BE2C (cell line): Measurements from ENCODE around the gene GET4.

ENCODE experiments used
- DNase-seq: peaks from one replicate; pipeline ENCODE4 v3.0.0-alpha.2; 2020
- H3K27me3 ChIP-seq: fragments of 250-450 bp; sonication (Bioruptor Pico); 2 replicates; pipeline ENCODE4 v1.5.1; 2020; ENCODE audit warnings: mild to moderate bottlenecking
- H3K36me3 ChIP-seq: fragments of 250-450 bp; sonication (Bioruptor Pico); 2 replicates; pipeline ENCODE4 v1.5.1; 2020; ENCODE audit warnings: mild to moderate bottlenecking
- H3K4me1 ChIP-seq: fragments of 250-450 bp; sonication (Bioruptor Pico); 2 replicates; pipeline ENCODE4 v1.5.1; 2020
- H3K4me3 ChIP-seq: 2 replicates; pipeline ENCODE4 v1.5.1; 2011; ENCODE audit warnings: low read depth, low read length
- H3K9me3 ChIP-seq: fragments of 250-450 bp; sonication (Bioruptor Pico); 2 replicates; pipeline ENCODE4 v1.5.1; 2020
- CTCF ChIP-seq: IDR thresholded peaks from 2 replicates; pipeline ENCODE4 v1.5.1; 2012; ENCODE audit warnings: mild to moderate bottlenecking, low read depth, low read length

The GET4 gene

GRCh38 chr7:889391-889790 lies 13.0 kb downstream of the GET4 start:
- no peak for DNase-seq
- Histone ChIP-seq H3K4me3 (no peak overlapping the region), H3K36me3 (peaks cover 66% of the 10 kb centered on the region), H3K27me3 (no peaks in the 10 kb centered on the region), H3K4me1 (no peaks in the 10 kb centered on the region), H3K9me3 (no peaks in the 10 kb centered on the region)
- no peak for TF ChIP-seq CTCF

GRCh38 chr7:890868-891267 lies 14.5 kb downstream of the GET4 start:
- Histone ChIP-seq H3K36me3 (peaks cover 81% of the 10 kb centered on the region), H3K27me3 (no peaks in the 10 kb centered on the region), H3K4me3 (no peak overlapping the region), H3K4me1 (no peaks in the 10 kb centered on the region), H3K9me3 (no peaks in the 10 kb centered on the region)
- no peak for DNase-seq
- no peak for TF ChIP-seq CTCF

GRCh38 chr7:891291-891690 lies 14.9 kb downstream of the GET4 start:
- Histone ChIP-seq H3K36me3 (peaks cover 82% of the 10 kb centered on the region), H3K4me1 (no peaks in the 10 kb centered on the region), H3K9me3 (no peaks in the 10 kb centered on the region), H3K4me3 (no peak overlapping the region), H3K27me3 (no peaks in the 10 kb centered on the region)
- no peak for DNase-seq
- TF ChIP-seq CTCF = no peak

GRCh38 chr7:891805-892204 lies 15.5 kb downstream of the GET4 start:
- no peaks in the 10 kb centered on the region for H3K27me3 ChIP-seq
- no peaks in the 10 kb centered on the region for H3K9me3 ChIP-seq
- no peak for TF ChIP-seq CTCF
- H3K36me3 ChIP-seq = peaks cover 82% of the 10 kb centered on the region
- H3K4me3 ChIP-seq = no peak overlapping the region
- DNase-seq = no peak
- H3K4me1 ChIP-seq = no peaks in the 10 kb centered on the region

GRCh38 chr7:892648-893593 lies 16.6 kb downstream of the GET4 start:
- Histone ChIP-seq H3K4me1 (peaks cover 3% of the 10 kb centered on the region), H3K27me3 (no peaks in the 10 kb centered on the region), H3K4me3 (no peak overlapping the region), H3K36me3 (peaks cover 76% of the 10 kb centered on the region), H3K9me3 (no peaks in the 10 kb centered on the region)
- TF ChIP-seq CTCF = no peak
- DNase-seq = no peak

GRCh38 chr7:893686-894085 lies 17.3 kb downstream of the GET4 start:
- Histone ChIP-seq H3K9me3 (no peaks in the 10 kb centered on the region), H3K4me1 (peaks cover 5% of the 10 kb centered on the region), H3K36me3 (peaks cover 74% of the 10 kb centered on the region), H3K27me3 (no peaks in the 10 kb centered on the region), H3K4me3 (no peak overlapping the region)
- no peak for TF ChIP-seq CTCF
- DNase-seq = peak; percentile 7
